Adipose tissue (tissue), 3 donors: ENCODE results near the gene PSIP1. TPM values are rescaled to one million over a fixed set of nuclear protein-coding genes. Genes with fewer than 3 reads are reported as not detected.
A peak's percentile ranks its signal among the peaks of the same experiment; 100 is the strongest.
"Not testable (repeated sequence)": the region's sequence is repeated elsewhere in the genome, so short reads cannot be mapped to it uniquely, and the experiment has no call there.

Experiments
- H3K27ac ChIP-seq: one replicate; pipeline ENCODE4 v1.5.1; 2013; ENCODE audit warnings: low read depth, low read length
- WGBS, 3 donors: extraction: QIAGEN DNeasy Blood & Tissue Kit; methylation state at CpG; one replicate each; pipeline ENCODE4 v1.1.7; 2013; 5-methylcytosine and 5-hydroxymethylcytosine counted together
- polyA plus RNA-seq, 3 donors: library from polyadenylated mRNA; stranded (reverse); fragments of 200-250 nt; gene quantifications; one replicate each; pipeline ENCODE4 v1.2.3, GENCODE V29; 2013
- donor health status: healthy with polysubstance abuse.
- donor health status: Bipolar disorder and iron deficiency.
- donor health status: healthy.

PSIP1 gene
- 10 to 100 TPM in 2 of 3 donors, 1 to 10 TPM in 1; 7.1 to 43.6 (median 16.9) TPM for polyA plus RNA-seq

GRCh38 chr9:15510789-15511575, at the start of gene PSIP1:
Gene PSIP1, minus strand, starts transcription at chr9:15510970. Its CDS starts 782 bp downstream, at chr9:15510188.
- H3K27ac ChIP-seq, result peak within 1 kb of the TSS; percentile 96
- WGBS, 3 donors, result 0 to 1% (median 1%) methylated on average over 61 to 72 of the region's 72 CpGs

DNA sequence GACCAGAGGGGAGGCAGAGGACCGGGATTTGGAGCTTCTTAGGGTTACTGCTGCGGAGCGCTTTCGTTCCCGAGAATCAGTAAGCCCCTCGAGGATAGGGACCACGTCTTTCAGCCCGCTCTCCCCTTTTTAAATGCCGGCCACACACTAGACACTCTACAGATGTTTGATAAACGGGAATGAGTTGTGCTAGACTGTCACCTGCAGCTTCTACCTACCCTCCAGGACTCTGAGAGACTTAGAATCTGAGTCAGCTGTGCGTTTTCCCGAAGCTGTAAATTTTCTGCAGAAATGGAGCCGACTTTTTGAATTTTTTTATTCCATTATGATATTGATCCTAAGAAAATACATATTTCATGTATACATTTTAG, 42.7 kb upstream of the PSIP1 start:
- WGBS, 3 donors, result 0 to 1% (median 1%) methylated on average over 13 of the region's 13 CpGs
- H3K27ac ChIP-seq, result no peak overlapping the region

DNA sequence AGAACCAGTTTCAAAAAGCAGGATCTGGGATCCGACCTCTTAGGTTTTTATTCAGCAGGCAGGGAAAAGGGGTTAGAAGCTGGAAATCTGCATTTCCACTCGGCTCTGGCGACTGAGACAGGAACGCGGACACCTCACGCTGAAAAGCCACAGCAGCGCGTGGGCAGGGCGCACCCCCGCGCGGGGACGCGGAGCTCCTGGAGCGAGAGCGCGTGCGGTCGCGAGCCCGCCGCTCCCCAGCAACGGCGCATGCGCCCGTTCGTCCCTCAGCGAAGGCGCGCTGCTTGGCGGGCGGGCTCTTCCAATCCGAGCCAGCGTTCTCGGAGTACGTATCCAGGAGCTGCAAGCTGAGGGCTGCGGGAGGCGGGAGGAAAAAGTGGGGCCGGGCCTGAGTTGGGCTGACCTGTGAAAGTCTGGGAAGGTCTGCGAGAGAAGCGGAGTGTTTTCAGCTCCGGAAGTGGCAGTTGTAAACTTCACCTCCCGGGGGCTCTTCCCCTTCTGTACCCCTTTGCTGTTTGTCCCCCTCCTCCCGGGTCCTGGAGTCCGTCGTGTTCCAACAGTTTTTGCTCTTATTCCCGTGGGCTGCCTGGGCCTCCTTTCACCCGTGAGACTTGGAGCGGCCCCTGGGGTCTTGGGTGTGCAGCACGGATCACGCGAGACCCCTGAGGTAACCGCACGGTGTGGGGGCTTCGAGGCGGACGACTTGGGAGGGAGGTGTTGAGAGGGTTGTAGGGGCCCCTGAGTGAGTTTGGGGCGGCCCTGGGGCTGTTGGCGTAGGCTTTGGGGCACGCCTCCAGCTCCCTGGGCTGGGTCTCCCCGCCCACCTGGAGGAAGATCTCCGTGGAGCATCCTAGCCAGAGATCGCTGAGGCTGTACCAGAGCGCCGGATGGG, 42.1 kb upstream of the PSIP1 start, which contains the start of gene CCDC171:
TSS of gene CCDC171 (plus strand) at position 408 of the 892 bp plus-strand sequence. CDS start 11,046 bp downstream, outside the sequence.
- WGBS, 3 donors, result 0% methylated on average over 64 to 65 of the region's 65 CpGs
- H3K27ac ChIP-seq, result no peak within 1 kb of the TSS

DNA sequence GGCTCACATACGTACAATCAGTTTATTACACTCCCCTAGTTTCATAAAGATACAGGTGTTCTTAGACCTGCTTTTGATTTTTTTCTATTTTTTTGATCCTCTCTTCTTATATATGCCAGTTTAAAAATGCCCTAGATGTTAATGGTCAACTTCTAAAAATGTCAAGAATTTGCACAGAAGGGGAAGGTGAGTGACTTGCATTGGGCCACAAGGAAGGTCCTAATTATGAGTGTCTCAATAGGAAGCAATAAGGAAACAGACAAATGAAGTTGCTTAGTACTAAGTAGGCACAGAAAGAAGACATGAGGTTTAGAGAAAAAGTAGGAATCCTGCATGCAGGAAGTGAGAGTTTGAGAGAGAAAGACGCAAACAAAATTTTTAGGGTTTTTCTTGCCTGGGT, 38.8 kb upstream of the PSIP1 start:
- WGBS, 3 donors, result 80 to 96% (median 92%) methylated on average over 2 of the region's 2 CpGs
- H3K27ac ChIP-seq, result no peak overlapping the region

DNA sequence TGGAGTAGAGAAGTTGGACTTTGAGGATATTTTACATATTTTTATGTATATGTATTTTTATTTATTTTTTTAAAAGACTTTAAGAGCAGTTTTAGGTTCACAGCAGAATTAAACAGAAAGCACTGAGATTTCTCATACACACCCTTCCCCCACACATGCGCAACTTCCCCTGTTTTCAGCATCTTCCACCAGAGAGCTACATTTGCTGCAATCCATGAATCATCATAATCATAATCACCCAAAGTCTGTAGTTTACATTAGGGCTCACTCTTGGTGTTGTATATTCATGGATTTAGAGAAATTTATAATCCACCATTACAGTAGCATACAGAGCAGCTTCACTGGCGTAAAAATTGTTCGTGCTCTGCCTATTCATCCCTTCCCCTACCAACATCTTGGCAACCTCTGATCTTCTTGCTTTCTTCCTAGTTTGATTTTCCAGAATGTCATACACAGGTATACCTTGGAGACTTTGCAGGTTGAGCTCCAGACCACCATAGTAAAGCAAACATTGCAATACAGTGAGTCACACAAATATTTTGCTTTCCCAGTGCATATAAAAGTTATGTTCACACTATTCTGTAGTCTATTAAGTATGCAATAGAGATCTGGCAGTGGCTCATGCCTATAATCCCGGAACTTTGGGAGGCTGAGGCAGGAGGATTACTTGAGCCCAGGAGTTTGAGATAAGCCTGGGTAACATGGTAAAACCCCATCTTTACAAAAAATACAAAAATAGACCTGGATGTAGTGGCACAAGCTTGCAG, 32.5 kb upstream of the PSIP1 start:
- 86 to 91% (median 87%) methylated on average over 4 of the region's 4 CpGs for WGBS, 3 donors
- no peak overlapping the region for H3K27ac ChIP-seq

GRCh38 chr9:15542624-15543023, 31.9 kb upstream of the PSIP1 start:
- no peak overlapping the region for H3K27ac ChIP-seq
- WGBS, 3 donors, result 90 to 98% (median 92%) methylated on average over 2 of the region's 2 CpGs

- 38 to 49% (median 45%) methylated on average over 2 of the region's 2 CpGs for WGBS, 3 donors
- no peak overlapping the region for H3K27ac ChIP-seq
Measured at GRCh38 chr9:15541872-15542271, 31.1 kb upstream of the PSIP1 start.

GRCh38 chr9:15531380-15531779, 20.6 kb upstream of the PSIP1 start:
- no peak overlapping the region for H3K27ac ChIP-seq
- WGBS, 3 donors, result 46 to 65% (median 62%) methylated on average over 1 of the region's 1 CpG

- 60 to 80% (median 70%) methylated on average over 4 of the region's 4 CpGs for WGBS, 3 donors
- no peak overlapping the region for H3K27ac ChIP-seq
Measured at GRCh38 chr9:15529566-15530324, 19.0 kb upstream of the PSIP1 start.

GRCh38 chr9:15527035-15527434, 16.3 kb upstream of the PSIP1 start:
- H3K27ac ChIP-seq, result not testable (repeated sequence)
- WGBS, 3 donors, result 93 to 97% (median 96%) methylated on average over 5 of the region's 5 CpGs

GRCh38 chr9:15525958-15526357, 15.2 kb upstream of the PSIP1 start:
- WGBS, 3 donors, result 50 to 96% (median 95%) methylated on average over 2 of the region's 2 CpGs
- no peak overlapping the region for H3K27ac ChIP-seq

DNA sequence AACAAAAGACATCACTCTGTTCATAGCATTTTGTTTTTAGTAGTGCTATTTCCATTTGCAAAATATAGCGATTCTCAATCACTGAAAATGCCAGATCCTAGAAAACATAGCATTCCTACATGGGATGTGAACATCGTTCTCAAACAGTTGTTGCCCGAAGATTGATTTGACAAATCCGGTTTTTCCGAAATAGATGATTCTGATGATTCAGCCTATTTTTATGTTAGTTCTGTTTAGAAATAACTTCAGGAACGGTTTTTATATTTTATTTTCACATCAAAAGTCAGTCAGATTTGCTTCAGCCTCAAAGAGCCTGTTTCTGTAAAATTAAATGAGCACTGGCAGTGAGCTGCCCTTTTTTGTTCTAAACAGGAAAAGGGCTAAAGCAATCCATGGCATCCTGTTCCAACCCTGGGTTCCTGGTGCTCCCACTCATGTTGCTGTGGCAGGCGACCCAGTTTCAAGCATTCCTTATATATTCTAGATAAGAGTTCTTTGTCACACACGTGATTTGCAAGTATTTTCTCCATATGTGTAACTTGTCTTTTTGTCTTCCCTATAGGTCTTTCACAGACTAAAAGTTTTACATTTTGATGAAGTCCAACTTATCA, 14.2 kb upstream of the PSIP1 start:
- H3K27ac ChIP-seq, result no peak overlapping the region
- WGBS, 3 donors, result 66 to 71% (median 69%) methylated on average over 8 of the region's 8 CpGs

- 82 to 98% (median 84%) methylated on average over 3 of the region's 3 CpGs for WGBS, 3 donors
- H3K27ac ChIP-seq, result no peak overlapping the region
Measured at GRCh38 chr9:15522130-15522755, 11.5 kb upstream of the PSIP1 start.

GRCh38 chr9:15521254-15521653, 10.5 kb upstream of the PSIP1 start:
- WGBS, 3 donors, result 69 to 87% (median 86%) methylated on average over 8 of the region's 8 CpGs

GRCh38 chr9:15519831-15520230, 9.1 kb upstream of the PSIP1 start:
- 87 to 94% (median 91%) methylated on average over 2 of the region's 2 CpGs for WGBS, 3 donors

More at GRCh38 chr9:15521254-15521653, 10.5 kb upstream of the PSIP1 start:
- H3K27ac ChIP-seq, result no peak overlapping the region

DNA sequence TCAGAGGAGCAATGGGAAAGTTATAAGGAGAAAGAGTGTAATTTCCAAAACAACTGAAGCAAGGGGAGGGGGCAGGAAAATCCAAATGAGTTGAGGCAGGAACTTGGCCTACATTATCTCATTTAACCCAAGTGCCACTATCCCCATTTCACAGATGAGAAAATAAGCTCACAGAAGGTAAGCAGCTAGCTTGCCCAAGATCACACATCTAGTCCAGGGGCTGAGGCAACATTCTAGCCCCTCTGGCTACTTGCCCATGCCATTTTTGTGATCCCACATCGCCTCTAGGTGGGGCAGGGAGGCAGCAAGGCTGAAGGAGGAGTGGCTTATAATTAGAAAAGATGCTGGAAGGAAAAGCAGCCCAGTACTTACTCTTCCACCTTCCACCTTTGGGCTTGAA, 2.6 kb upstream of the PSIP1 start:
- 47 to 63% (median 57%) methylated on average over 1 of the region's 1 CpG for WGBS, 3 donors
- no peak overlapping the region for H3K27ac ChIP-seq

More at GRCh38 chr9:15519831-15520230, 9.1 kb upstream of the PSIP1 start:
- H3K27ac ChIP-seq, result no peak overlapping the region

GRCh38 chr9:15512889-15513288, 2.1 kb upstream of the PSIP1 start:
- 28 to 63% (median 53%) methylated on average over 3 of the region's 3 CpGs for WGBS, 3 donors
- H3K27ac ChIP-seq, result no peak overlapping the region
